ENCODE results near the gene AHCTF1. TPM values are rescaled to one million over a fixed set of nuclear protein-coding genes. Genes with fewer than 3 reads are reported as not detected.

AHCTF1 gene
- total and polyA plus RNA-seq, 10 of the 15 experiments (the other 5 are each of a cell fraction or from before 2014, with no cell fraction given), result 3.4 to 45.5 (median 17.8) TPM

DNA sequence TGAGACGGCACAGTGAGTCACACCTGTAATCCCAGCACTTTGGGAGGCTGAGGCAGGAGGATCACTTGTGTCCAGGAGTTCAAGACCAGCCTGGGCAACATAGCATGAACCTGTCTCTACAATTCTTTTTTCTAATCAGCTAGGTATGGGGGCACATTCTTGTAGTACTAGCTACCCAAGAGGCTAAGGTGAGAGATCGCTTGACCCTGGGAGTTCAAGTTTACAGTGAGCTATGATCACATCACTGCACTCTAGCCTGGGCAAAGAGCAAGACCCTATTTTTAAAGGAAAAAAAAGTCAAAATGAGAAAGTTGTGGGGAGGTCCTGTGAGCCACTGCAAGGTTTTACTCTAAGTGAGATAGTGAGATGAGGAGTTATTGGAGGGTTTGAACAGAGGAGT lies 34.8 kb upstream of the AHCTF1 start (continued):
- TF ChIP-seq, protein P1, sequence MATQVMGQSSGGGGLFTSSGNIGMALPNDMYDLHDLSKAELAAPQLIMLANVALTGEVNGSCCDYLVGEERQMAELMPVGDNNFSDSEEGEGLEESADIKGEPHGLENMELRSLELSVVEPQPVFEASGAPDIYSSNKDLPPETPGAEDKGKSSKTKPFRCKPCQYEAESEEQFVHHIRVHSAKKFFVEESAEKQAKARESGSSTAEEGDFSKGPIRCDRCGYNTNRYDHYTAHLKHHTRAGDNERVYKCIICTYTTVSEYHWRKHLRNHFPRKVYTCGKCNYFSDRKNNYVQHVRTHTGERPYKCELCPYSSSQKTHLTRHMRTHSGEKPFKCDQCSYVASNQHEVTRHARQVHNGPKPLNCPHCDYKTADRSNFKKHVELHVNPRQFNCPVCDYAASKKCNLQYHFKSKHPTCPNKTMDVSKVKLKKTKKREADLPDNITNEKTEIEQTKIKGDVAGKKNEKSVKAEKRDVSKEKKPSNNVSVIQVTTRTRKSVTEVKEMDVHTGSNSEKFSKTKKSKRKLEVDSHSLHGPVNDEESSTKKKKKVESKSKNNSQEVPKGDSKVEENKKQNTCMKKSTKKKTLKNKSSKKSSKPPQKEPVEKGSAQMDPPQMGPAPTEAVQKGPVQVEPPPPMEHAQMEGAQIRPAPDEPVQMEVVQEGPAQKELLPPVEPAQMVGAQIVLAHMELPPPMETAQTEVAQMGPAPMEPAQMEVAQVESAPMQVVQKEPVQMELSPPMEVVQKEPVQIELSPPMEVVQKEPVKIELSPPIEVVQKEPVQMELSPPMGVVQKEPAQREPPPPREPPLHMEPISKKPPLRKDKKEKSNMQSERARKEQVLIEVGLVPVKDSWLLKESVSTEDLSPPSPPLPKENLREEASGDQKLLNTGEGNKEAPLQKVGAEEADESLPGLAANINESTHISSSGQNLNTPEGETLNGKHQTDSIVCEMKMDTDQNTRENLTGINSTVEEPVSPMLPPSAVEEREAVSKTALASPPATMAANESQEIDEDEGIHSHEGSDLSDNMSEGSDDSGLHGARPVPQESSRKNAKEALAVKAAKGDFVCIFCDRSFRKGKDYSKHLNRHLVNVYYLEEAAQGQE (IDR thresholded peaks at IDR 0.05; ENCODE audit: low read depth, low read length), result no peak
- no peak for TF ChIP-seq TBL1XR1 (IDR thresholded peaks at IDR 0.05; ENCODE audit: low read depth, low read length)
- TF ChIP-seq SREBF1 (IDR thresholded peaks at IDR 0.05; ENCODE audit: low read length), result no peak

DNA sequence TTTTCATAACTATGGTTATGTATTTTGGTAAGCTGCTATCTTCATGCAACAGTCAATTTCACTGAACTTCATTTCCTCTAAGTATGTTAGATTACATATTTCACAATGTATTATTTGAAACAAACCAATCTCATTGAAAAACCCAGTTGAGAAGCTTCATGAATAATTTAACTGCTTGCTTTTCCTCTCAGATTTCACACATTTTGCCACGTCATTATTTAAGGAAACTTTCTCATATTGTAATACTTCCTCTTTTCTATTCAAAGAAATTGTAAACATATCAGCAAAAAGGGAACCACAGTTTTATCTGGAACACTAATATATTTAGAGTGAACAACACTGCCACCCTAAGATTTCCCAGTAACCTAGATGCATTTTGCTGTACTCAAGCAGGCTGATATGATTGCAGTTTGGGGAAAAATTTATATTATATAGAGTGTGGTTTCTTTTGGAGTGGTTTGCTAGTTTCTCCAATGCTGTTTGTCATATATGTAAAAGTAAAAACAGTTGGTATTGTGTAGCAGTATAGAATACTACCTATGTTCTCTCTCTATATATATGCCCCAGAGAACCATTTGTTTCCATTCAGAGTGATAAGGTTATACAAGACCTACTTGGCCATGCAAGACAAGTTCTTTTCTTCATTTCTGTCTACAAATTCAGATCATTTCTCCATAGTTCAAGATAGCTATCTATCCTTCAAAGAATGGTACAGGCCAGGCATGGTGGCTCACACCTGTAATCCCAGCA lies 28.4 kb upstream of the AHCTF1 start:
- Histone ChIP-seq H3K4me3 (no peak overlapping the region), H3K4me1 (ENCODE audit: control insufficient read depth, insufficient read depth, low read length) (peaks cover 10% of the 10 kb centered on the region), H3K27me3 (replicated peaks in 1 of 2; ENCODE audit: control insufficient read depth in 2 of 2, insufficient read depth in 2 of 2, low read length in 1 of 2) (no peaks in the 10 kb centered on the region), H4K20me1 (ENCODE audit: control insufficient read depth, insufficient read depth) (no peaks in the 10 kb centered on the region), H3K9me3 (replicated peaks; ENCODE audit: control insufficient read depth, insufficient read depth, low read length) (peaks cover 3% of the 10 kb centered on the region), H3K79me2 (ENCODE audit: control insufficient read depth, insufficient read depth, low read length) (no peaks in the 10 kb centered on the region), H2AFZ (ENCODE audit: control insufficient read depth, low read depth, low read length) (peak overlapping the region; percentile 61), H3K27ac (ENCODE audit: control insufficient read depth, insufficient read depth) (no peak overlapping the region; the same call in 1 of the 2 replicates), H3K9ac (ENCODE audit: control insufficient read depth, insufficient read depth, low read length) (no peak overlapping the region), H3K36me3 (ENCODE audit: control insufficient read depth in 2 of 2, insufficient read depth in 2 of 2, low read length in 1 of 2) (no peaks in the 10 kb centered on the region), H3K4me2 (ENCODE audit: control insufficient read depth, insufficient read depth) (peak overlapping the region; percentile 59)
- ChIA-PET RAD21 (ENCODE audit: unreplicated experiment) (interaction anchor here (0.6 to 3.1 kb wide), 4 partner anchors 10 to 271 kb away, joined by 3 to 20 read pairs (median 4); no protein-coding TSS in a partner anchor), SMC1A (ENCODE audit: uncharacterized antibody, unreplicated experiment) (interaction anchor here (0.7 to 1.7 kb wide), 9 partner anchors 8 to 462 kb away, joined by 3 to 5 read pairs (median 3); no protein-coding TSS in a partner anchor), POLR2A (interaction anchor here (0.5 to 1.4 kb wide), 3 partner anchors 28 to 252 kb away, joined by 3 to 5 read pairs (median 4); partner anchors contain the start of gene AHCTF1), CTCF (interaction anchor here (0.6 to 4.6 kb wide), 13 partner anchors 9 to 647 kb away, joined by 3 to 23 read pairs (median 4); partner anchors contain the start of gene AHCTF1)
- 4% methylated on average over 1 of the region's 1 CpG for WGBS (ENCODE audit: insufficient coverage, insufficient replicate concordance, low lambda C conversion rate, missing lambda C conversion rate)
- no TSS peak for BruUV-seq (replicated peaks)
- DNase-seq (ENCODE audit: low read depth, low spot score), result peak; percentile 28
- ATAC-seq, result peak; percentile 72
- in situ Hi-C loops (cut with MboI) (no loop called here), intact Hi-C loops (cut with micrococcal nuclease; ENCODE audit: unreplicated experiment) (no loop called here)
- no peak for FAIRE-seq
- TF ChIP-seq ATF7 (IDR thresholded peaks at IDR 0.05; ENCODE audit: low read depth) (peak; percentile 64), FOXK2 (IDR thresholded peaks at IDR 0.05) (no peak), JUNB (IDR thresholded peaks at IDR 0.05) (peak; percentile 23; the same call in 1 of the 2 replicates), IKZF1 (conservative IDR thresholded peaks at IDR 0.05) (peak; percentile 50; the same call in 1 of the 2 replicates), CREM (IDR thresholded peaks at IDR 0.05; ENCODE audit: low read depth) (0 out of 2 replicates have a peak, but pooled peaks have one; percentile 18), CREB1 (IDR thresholded peaks at IDR 0.05; ENCODE audit: low read depth) (peak; percentile 43; the same call in 1 of the 2 replicates), POU2F2 (IDR thresholded peaks at IDR 0.05; ENCODE audit: borderline replicate concordance, low read depth, low read length) (no peak), EP300 (IDR thresholded peaks at IDR 0.05; ENCODE audit: borderline replicate concordance in 1 of 2, control insufficient read depth in 1 of 2, low read depth in 2 of 2, low read length in 2 of 2) (0 out of 4 replicates have a peak, but pooled peaks of 1 of the 2 experiments have one; percentile 16), RAD21 (IDR thresholded peaks at IDR 0.05; ENCODE audit: insufficient read depth, low read depth, low read length) (peak; percentile 43), SMARCA5 (IDR thresholded peaks at IDR 0.05) (no peak), MEF2A (IDR thresholded peaks at IDR 0.05; ENCODE audit: insufficient read depth, low read depth, low read length) (0 out of 2 replicates have a peak, but pooled peaks have one; percentile 20)
- TF ChIP-seq, protein P2, sequence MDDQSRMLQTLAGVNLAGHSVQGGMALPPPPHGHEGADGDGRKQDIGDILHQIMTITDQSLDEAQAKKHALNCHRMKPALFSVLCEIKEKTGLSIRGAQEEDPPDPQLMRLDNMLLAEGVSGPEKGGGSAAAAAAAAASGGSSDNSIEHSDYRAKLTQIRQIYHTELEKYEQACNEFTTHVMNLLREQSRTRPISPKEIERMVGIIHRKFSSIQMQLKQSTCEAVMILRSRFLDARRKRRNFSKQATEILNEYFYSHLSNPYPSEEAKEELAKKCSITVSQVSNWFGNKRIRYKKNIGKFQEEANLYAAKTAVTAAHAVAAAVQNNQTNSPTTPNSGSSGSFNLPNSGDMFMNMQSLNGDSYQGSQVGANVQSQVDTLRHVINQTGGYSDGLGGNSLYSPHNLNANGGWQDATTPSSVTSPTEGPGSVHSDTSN (IDR thresholded peaks at IDR 0.05; ENCODE audit: insufficient replicate concordance, low read depth, low read length), result no peak
